DMS53 (cell line): ENCODE data around the gene BAX.

ENCODE experiments used
- DNase-seq: peaks from one replicate; lab custom pipeline; 2025; lab: John Stamatoyannopoulos, UW

BAX gene

GRCh38 chr19:48962029-48962848 is 7.6 kb downstream of the BAX start:
- peak; percentile 89 for DNase-seq

GRCh38 chr19:48962849-48963165 is 8.1 kb downstream of the BAX start:
- no peak for DNase-seq

- DNase-seq = peak; percentile 80
Measured at GRCh38 chr19:48963371-48964204, 8.9 kb downstream of the BAX start.

- DNase-seq = peak; percentile 58
Measured at GRCh38 chr19:48964205-48965039, 9.7 kb downstream of the BAX start.

DNA sequence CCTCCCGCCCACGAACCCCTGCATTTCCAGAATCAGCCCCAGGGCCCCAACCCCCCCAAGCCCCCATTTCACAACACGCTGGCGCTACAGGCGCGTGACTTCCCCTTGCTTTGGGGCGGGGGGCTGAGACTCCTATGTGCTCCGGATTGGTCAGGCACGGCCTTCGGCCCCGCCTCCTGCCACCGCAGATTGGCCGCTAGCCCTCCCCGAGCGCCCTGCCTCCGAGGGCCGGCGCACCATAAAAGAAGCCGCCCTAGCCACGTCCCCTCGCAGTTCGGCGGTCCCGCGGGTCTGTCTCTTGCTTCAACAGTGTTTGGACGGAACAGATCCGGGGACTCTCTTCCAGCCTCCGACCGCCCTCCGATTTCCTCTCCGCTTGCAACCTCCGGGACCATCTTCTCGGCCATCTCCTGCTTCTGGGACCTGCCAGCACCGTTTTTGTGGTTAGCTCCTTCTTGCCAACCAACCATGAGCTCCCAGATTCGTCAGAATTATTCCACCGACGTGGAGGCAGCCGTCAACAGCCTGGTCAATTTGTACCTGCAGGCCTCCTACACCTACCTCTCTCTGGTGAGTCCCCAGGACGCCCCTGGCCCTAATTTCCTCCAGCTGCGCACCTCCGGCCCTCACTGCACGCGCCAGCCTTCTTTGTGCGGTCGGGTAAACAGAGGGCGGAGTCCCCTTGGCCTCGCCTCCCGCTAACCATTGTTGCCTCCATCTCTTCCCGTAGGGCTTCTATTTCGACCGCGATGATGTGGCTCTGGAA is 10.5 kb downstream of the BAX start, which contains the start of gene FTL:
Gene FTL (plus strand): TSS at position 270 of the 766 bp plus-strand sequence. CDS start 199 bp downstream, at position 469.
- peak; percentile 97 for DNase-seq

DNA sequence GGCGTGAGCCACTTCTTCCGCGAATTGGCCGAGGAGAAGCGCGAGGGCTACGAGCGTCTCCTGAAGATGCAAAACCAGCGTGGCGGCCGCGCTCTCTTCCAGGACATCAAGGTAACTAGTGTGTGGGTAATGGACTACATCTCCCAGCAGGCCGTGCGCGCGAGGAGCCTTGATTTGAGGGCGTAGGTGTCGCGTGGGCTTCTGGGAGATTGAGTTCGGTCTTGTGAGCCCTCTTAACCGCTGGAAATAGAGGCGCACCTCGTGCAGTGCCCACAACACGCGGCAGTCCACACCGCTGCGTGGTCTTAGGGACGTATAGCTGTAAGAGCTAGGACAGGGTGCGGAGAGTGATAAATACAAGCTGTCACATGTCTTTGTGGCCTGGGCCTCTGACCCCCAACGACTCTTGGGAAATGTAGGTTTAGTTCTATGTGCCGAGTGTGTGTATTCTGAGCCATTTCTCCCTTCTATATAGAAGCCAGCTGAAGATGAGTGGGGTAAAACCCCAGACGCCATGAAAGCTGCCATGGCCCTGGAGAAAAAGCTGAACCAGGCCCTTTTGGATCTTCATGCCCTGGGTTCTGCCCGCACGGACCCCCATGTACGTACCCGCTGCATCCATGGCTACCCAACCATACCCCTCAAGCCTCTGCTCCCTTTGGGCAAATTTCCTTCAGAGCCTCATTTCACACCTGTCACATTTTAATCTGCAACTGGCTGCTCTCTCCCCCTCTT is 11.3 kb downstream of the BAX start:
- DNase-seq = peak; percentile 94

DNA sequence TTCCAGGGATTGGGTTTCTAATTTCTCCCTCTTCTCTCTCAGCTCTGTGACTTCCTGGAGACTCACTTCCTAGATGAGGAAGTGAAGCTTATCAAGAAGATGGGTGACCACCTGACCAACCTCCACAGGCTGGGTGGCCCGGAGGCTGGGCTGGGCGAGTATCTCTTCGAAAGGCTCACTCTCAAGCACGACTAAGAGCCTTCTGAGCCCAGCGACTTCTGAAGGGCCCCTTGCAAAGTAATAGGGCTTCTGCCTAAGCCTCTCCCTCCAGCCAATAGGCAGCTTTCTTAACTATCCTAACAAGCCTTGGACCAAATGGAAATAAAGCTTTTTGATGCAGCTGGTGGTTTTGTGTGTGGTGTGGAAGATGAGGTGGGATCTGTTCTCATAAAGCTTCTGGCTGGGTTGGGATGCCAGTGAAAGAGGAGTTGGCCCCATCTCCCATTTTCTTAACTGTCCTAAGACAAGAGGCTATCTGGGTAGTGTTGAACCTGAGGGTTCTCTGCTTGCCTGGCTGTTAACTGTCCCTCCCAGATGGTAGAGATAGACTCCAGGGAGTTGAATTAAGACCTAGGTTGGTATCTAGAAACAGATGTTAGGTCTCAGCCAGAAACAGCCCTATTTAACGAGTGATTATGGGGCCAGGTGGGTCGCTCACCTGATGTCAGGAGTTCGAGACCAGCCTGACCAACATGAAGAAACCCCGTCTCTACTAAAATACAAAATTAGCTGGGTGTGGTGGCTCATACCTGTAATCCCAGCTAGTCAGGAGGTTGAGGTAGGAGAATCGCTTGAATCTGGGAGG is 12.1 kb downstream of the BAX start:
- peak; percentile 23 for DNase-seq

GRCh38 chr19:48967346-48968178 is 12.9 kb downstream of the BAX start:
- peak; percentile 40 for DNase-seq

- peak; percentile 45 for DNase-seq
Measured at GRCh38 chr19:48968179-48968661, 13.5 kb downstream of the BAX start.

DNA sequence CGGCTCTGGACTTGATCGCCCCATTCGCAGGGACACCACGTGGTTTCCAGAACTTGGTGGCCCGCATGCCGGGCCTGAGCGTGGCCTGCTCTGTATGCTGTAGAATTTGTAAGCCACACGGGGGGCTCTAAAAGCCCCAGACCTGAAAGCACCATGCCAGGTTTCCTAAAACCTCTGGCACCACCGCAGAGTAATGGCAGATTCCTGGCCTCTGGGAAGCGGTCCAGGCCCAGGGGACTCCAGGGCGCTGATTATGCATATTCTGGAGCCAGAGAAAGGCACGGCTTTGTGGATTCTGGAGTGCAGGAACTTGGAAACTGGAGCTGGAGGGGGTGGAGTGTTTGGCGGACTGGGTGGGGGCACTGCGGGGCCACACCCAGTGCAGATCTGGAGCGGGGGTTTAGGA is 14.1 kb downstream of the BAX start:
- DNase-seq = no peak

DNA sequence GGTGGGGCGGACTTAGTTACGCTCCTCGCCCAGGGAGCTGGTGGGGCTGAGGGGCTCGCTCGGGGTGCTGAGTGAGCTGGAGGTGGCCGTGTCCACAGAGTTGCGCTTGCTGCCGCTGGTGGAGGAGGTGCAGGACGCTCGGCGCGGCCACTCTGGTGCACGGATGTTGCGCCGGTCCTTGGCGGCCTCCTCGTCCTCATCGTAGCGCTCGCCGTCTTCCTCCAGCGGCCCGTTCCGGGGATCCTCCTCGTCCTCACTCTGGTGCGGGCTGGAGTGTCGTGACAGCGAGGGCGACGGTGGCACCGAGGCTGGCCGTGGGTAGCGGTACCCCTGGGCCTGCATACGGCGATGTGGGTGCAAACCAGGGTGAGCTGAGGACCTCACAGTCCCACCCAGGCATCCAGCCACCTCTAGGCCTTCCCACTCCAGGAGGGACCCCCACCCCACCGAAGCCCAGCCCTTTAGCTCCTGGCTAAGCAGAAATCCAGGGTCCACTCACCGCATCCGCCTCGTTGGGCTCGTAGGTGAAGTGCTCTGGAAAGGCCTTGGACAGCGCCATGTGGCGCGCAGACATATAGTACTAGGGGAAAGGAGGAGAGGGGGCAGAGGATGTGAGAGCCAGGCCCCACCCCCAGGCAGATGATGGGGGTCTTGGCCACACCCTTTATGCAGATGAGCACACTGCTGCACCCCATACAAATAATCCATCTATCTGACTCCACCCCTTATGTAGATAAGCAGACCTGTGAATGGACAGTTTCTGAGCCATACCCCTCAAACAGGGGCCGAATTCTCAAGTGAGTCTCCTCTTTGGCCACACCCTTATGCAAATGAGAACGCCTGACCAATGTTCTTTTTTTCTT is 14.8 kb downstream of the BAX start:
- peak; percentile 35 for DNase-seq

- no peak for DNase-seq
Measured at GRCh38 chr19:48970139-48970766, 15.6 kb downstream of the BAX start.

- peak; percentile 92 for DNase-seq
Measured at GRCh38 chr19:48970923-48971395, 16.3 kb downstream of the BAX start.

DNA sequence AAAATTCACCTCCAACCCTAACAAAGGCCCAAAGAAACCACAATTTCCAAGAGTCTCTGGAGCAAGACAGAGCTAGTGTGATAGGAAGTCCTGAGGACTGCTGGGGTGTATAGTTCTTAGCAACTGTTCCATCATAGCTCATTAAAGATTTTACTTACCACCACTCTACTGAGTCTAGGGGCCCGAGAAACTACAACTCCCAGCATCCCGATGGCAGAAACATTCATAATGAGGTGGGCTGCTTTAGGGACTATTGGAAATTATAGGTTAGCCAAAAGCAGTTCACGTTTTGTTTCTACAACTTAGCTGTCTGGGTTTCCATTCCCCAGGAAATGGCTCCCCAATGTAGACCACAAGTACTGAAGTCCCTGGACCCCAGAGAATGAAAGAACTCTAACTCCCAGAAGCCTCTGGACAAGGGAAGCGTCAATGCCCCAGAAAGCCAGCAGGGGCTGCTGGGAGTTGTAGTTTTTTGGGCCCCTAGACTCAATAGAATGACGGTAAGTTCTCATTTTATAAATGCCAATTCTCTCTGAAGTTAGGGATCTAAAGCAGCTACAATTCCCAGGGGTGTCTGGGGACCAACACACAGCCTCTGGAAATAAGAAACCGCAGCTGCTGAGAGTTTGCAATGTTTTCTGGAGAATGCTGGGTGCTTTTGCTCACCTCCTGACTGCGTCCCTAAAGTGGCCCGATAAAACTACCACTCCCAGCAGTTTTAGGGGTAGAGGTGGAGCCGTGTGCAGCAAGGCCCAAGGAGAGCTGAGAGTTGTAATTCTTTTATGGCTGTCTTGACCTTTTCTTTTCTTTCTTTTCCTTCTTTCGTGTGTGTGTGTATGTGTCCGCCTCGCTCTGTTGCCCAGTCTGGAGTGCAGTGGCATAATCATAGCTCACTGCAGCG is 21.5 kb downstream of the BAX start:
- peak; percentile 55 for DNase-seq

DNA sequence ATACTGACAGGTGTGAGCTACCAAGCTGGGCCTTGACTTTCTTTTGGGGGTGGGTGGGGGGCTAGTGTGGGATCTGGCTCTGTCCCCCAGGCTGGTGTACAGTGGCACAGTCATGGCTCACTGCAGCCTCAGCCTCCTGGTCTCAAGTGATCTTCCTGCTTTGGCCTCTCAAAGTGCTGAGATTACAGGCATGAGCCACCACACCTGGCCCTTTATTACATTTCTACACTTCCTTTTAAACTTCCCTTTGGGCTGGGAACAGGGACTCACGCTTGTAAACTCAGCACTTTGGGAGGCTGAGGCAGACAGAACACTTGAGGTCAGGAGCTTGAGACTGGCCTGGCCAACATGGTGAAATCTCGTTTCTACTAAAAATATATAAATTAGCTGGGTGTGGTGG is 22.4 kb downstream of the BAX start:
- no peak for DNase-seq

DNA sequence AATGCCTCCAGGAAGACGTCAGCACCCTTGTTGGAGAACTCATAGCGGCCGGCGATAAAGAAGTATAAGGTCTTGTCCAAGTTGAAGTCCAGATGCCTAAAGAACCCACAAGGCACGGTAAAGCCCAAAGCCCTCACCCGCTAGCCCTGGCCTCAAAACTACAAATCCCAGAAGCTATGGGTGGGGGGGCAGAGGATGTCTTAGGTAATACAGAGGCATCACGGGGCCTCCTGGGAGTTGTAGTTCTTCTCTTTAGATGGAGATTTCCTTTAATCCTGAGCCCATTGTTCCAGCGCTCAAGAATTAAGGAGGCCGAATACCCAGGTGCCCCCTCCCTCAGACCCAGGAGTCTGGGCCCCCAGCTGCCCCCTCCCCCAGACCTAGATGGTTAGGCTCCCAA is 27.6 kb downstream of the BAX start:
- DNase-seq = peak; percentile 43
